Measurements from ENCODE around the gene PCDHGB5.
"Not testable (repeated sequence)": the region's sequence is repeated elsewhere in the genome, so short reads cannot be mapped to it uniquely, and the experiment has no call there.

- TF ChIP-seq CTCF (IDR thresholded peaks at IDR 0.05; ENCODE audit: low read depth, low read length); POLR2A (IDR thresholded peaks at IDR 0.05; ENCODE audit: extremely low read depth, insufficient read length); MYC (IDR thresholded peaks at IDR 0.05; ENCODE audit: low read depth, low read length): not testable (repeated sequence)
Measured at GRCh38 chr5:141432726-141433125, 35.0 kb downstream of the PCDHGB5 start.

All from NB4 (cell line).